ENCODE data around the gene ERCC3. TPM values are rescaled to one million over a fixed set of nuclear protein-coding genes. Genes with fewer than 3 reads are reported as not detected.
A peak's percentile ranks its signal among the peaks of the same experiment; 100 is the strongest.
"Not testable (repeated sequence)": the region's sequence is repeated elsewhere in the genome, so short reads cannot be mapped to it uniquely, and the experiment has no call there.

Gene ERCC3
- total and polyA plus RNA-seq, 2 donors (not counting 1 experiment from before 2014, with no cell fraction given): 37.7 to 38.2 TPM

- TF ChIP-seq EZH2 (IDR thresholded peaks at IDR 0.05; ENCODE audit: low read length, missing control alignments) (no peak), CTCF (conservative IDR thresholded peaks at IDR 0.05 in 1 of 2, IDR thresholded peaks at IDR 0.05 in 1 of 2; ENCODE audit: low read depth in 1 of 2, low read length in 2 of 2) (no peak)
- Histone ChIP-seq H3K36me3 (ENCODE audit: control insufficient read depth, insufficient read depth, low read length) (peaks cover 3% of the 10 kb centered on the region), H3K9me3 (ENCODE audit: control insufficient read depth, insufficient read depth, low read depth, low read length) (no peaks in the 10 kb centered on the region), H3K27me3 (ENCODE audit: control insufficient read depth, insufficient read depth, low read length) (no peaks in the 10 kb centered on the region), H3K4me1 (ENCODE audit: control insufficient read depth, extremely low read depth, insufficient read depth, low read length) (no peaks in the 10 kb centered on the region), H3K4me2 (ENCODE audit: extremely low read depth, insufficient read depth, low read length) (no peak overlapping the region), H3K27ac (ENCODE audit: insufficient read depth, low read length) (no peak overlapping the region), H3K9ac (ENCODE audit: insufficient read depth, low read length) (no peak overlapping the region), H3K79me2 (ENCODE audit: control insufficient read depth, insufficient read depth, low read length) (no peaks in the 10 kb centered on the region), H2AFZ (ENCODE audit: low read length) (no peak overlapping the region), H3K4me3 (replicated peaks in 1 of 4; ENCODE audit: control extremely low read depth in 1 of 4, insufficient read depth in 1 of 4, low read depth in 3 of 4, low read length in 4 of 4) (no peak overlapping the region), H4K20me1 (ENCODE audit: control insufficient read depth, extremely low read depth, insufficient read depth, low read length) (no peaks in the 10 kb centered on the region)
- DNase-seq (ENCODE audit: low read depth in 2 of 2): peak; percentile 6 to 73
Observed at GRCh38 chr2:127254386-127254981, 39.5 kb downstream of the ERCC3 start.

DNA sequence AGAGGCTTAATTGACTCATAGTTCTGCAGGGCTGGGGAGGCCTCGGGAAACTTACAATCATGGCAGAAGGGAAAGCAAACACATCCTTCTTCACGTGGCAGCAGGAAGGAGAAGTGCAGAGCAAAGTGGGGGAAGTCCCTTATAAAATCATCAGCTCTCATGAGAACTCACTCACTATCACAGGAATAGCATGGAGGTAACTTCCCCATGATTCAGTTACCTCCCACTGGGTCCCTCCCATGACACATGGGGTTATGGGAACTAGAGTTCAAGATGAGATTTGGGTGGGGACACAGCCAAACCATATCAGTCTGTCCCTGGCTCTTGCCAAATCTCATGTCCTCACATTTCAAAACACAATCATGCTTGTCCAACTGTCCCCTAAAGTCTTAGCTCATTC is 52.8 kb downstream of the ERCC3 start:
- H3K4me2 ChIP-seq (ENCODE audit: extremely low read depth, insufficient read depth, low read length); H3K9ac ChIP-seq (ENCODE audit: insufficient read depth, low read length); H2AFZ ChIP-seq (ENCODE audit: low read length); DNase-seq (ENCODE audit: low read depth in 2 of 2); H3K4me1 ChIP-seq (ENCODE audit: control insufficient read depth, extremely low read depth, insufficient read depth, low read length); H3K27ac ChIP-seq (ENCODE audit: insufficient read depth, low read length); H3K36me3 ChIP-seq (ENCODE audit: control insufficient read depth, insufficient read depth, low read length); H4K20me1 ChIP-seq (ENCODE audit: control insufficient read depth, extremely low read depth, insufficient read depth, low read length); H3K79me2 ChIP-seq (ENCODE audit: control insufficient read depth, insufficient read depth, low read length); H3K4me3 ChIP-seq (replicated peaks in 1 of 4; ENCODE audit: control extremely low read depth in 1 of 4, insufficient read depth in 1 of 4, low read depth in 3 of 4, low read length in 4 of 4); H3K9me3 ChIP-seq (ENCODE audit: control insufficient read depth, insufficient read depth, low read depth, low read length); H3K27me3 ChIP-seq (ENCODE audit: control insufficient read depth, insufficient read depth, low read length): not testable (repeated sequence)

GRCh38 chr2:127239395-127239794 is 54.5 kb downstream of the ERCC3 start:
- Histone ChIP-seq H3K27me3 (ENCODE audit: control insufficient read depth, insufficient read depth, low read length) (no peaks in the 10 kb centered on the region), H3K79me2 (ENCODE audit: control insufficient read depth, insufficient read depth, low read length) (no peaks in the 10 kb centered on the region), H2AFZ (ENCODE audit: low read length) (no peak overlapping the region), H3K9me3 (ENCODE audit: control insufficient read depth, insufficient read depth, low read depth, low read length) (no peaks in the 10 kb centered on the region), H3K4me3 (replicated peaks in 1 of 4; ENCODE audit: control extremely low read depth in 1 of 4, insufficient read depth in 1 of 4, low read depth in 3 of 4, low read length in 4 of 4) (no peak overlapping the region), H3K27ac (ENCODE audit: insufficient read depth, low read length) (no peak overlapping the region), H4K20me1 (ENCODE audit: control insufficient read depth, extremely low read depth, insufficient read depth, low read length) (no peaks in the 10 kb centered on the region), H3K9ac (ENCODE audit: insufficient read depth, low read length) (no peak overlapping the region), H3K4me1 (ENCODE audit: control insufficient read depth, extremely low read depth, insufficient read depth, low read length) (no peaks in the 10 kb centered on the region), H3K4me2 (ENCODE audit: extremely low read depth, insufficient read depth, low read length) (no peak overlapping the region), H3K36me3 (ENCODE audit: control insufficient read depth, insufficient read depth, low read length) (no peaks in the 10 kb centered on the region)
- no peak for TF ChIP-seq CTCF (conservative IDR thresholded peaks at IDR 0.05 in 1 of 2, IDR thresholded peaks at IDR 0.05 in 1 of 2; ENCODE audit: low read depth in 1 of 2, low read length in 2 of 2)
- no peak for TF ChIP-seq EZH2 (IDR thresholded peaks at IDR 0.05; ENCODE audit: low read length, missing control alignments)
- no peak for DNase-seq (ENCODE audit: low read depth in 2 of 2)

GRCh38 chr2:127237768-127238167 is 56.2 kb downstream of the ERCC3 start:
- H3K27me3 ChIP-seq (ENCODE audit: control insufficient read depth, insufficient read depth, low read length); H3K9ac ChIP-seq (ENCODE audit: insufficient read depth, low read length); H2AFZ ChIP-seq (ENCODE audit: low read length); H3K4me1 ChIP-seq (ENCODE audit: control insufficient read depth, extremely low read depth, insufficient read depth, low read length); H3K4me3 ChIP-seq (replicated peaks in 1 of 4; ENCODE audit: control extremely low read depth in 1 of 4, insufficient read depth in 1 of 4, low read depth in 3 of 4, low read length in 4 of 4); H3K9me3 ChIP-seq (ENCODE audit: control insufficient read depth, insufficient read depth, low read depth, low read length); DNase-seq (ENCODE audit: low read depth in 2 of 2); H3K79me2 ChIP-seq (ENCODE audit: control insufficient read depth, insufficient read depth, low read length); H3K27ac ChIP-seq (ENCODE audit: insufficient read depth, low read length); H3K36me3 ChIP-seq (ENCODE audit: control insufficient read depth, insufficient read depth, low read length); H4K20me1 ChIP-seq (ENCODE audit: control insufficient read depth, extremely low read depth, insufficient read depth, low read length); H3K4me2 ChIP-seq (ENCODE audit: extremely low read depth, insufficient read depth, low read length): not testable (repeated sequence)
